ENCODE measurements around the gene FLNA. TPM values are rescaled to one million over a fixed set of nuclear protein-coding genes. Genes with fewer than 3 reads are reported as not detected.

The FLNA gene
- polyA plus RNA-seq, 1 donor from 2014 or later = 84.9 TPM

GRCh38 chrX:154312116-154312515 is 62.3 kb downstream of the FLNA start:
- Histone ChIP-seq H3F3A (ENCODE audit: insufficient read depth, low read length, poor library complexity, severe bottlenecking) (no peaks in the 10 kb centered on the region), H2AFZ (ENCODE audit: low read depth, low read length) (no peak overlapping the region), H3K4me2 (ENCODE audit: low read length) (no peak overlapping the region), H3K36me3 (ENCODE audit: insufficient read depth, low read length) (no peaks in the 10 kb centered on the region), H3K4me3 (ENCODE audit: low read length) (no peak overlapping the region), H4K20me1 (ENCODE audit: insufficient read depth) (no peaks in the 10 kb centered on the region), H3K9ac (ENCODE audit: low read length) (no peak overlapping the region), H3K27ac (ENCODE audit: low read length) (no peak overlapping the region), H3K9me2 (ENCODE audit: insufficient read depth, low read length) (no peaks in the 10 kb centered on the region), H3K79me2 (replicated peaks; ENCODE audit: insufficient read depth, low read length) (no peaks in the 10 kb centered on the region), H3K9me3 (ENCODE audit: low read length) (no peaks in the 10 kb centered on the region), H3K27me3 (ENCODE audit: insufficient read depth, low read depth, low read length) (no peaks in the 10 kb centered on the region)
- no peak for TF ChIP-seq REST (IDR thresholded peaks at IDR 0.05; ENCODE audit: borderline replicate concordance)

GRCh38 chrX:154310616-154311536 is 63.6 kb downstream of the FLNA start:
- Histone ChIP-seq H3K4me3 (ENCODE audit: low read length) (no peak overlapping the region), H2AFZ (ENCODE audit: low read depth, low read length) (no peak overlapping the region), H3K9me2 (ENCODE audit: insufficient read depth, low read length) (no peaks in the 10 kb centered on the region), H3K27me3 (ENCODE audit: insufficient read depth, low read depth, low read length) (no peaks in the 10 kb centered on the region), H4K20me1 (ENCODE audit: insufficient read depth) (no peaks in the 10 kb centered on the region), H3K79me2 (replicated peaks; ENCODE audit: insufficient read depth, low read length) (no peaks in the 10 kb centered on the region), H3K9me3 (ENCODE audit: low read length) (no peaks in the 10 kb centered on the region), H3K4me2 (ENCODE audit: low read length) (no peak overlapping the region), H3K9ac (ENCODE audit: low read length) (no peak overlapping the region), H3K36me3 (ENCODE audit: insufficient read depth, low read length) (no peaks in the 10 kb centered on the region), H3F3A (ENCODE audit: insufficient read depth, low read length, poor library complexity, severe bottlenecking) (no peaks in the 10 kb centered on the region), H3K27ac (ENCODE audit: low read length) (no peak overlapping the region)
- TF ChIP-seq EZH2 (IDR thresholded peaks at IDR 0.05; ENCODE audit: borderline replicate concordance, insufficient read depth, low read length, poor library complexity, severe bottlenecking) = no peak
- no peak for TF ChIP-seq RAD21 (conservative IDR thresholded peaks at IDR 0.05)
- no peak for TF ChIP-seq REST (IDR thresholded peaks at IDR 0.05; ENCODE audit: borderline replicate concordance)
- no peak for TF ChIP-seq EP300 (conservative IDR thresholded peaks at IDR 0.05; ENCODE audit: poor library complexity, severe bottlenecking)
- TF ChIP-seq CTCF (IDR thresholded peaks at IDR 0.05; ENCODE audit: poor library complexity, severe bottlenecking) = no peak
- no peak for TF ChIP-seq TAF1 (IDR thresholded peaks at IDR 0.05; ENCODE audit: low read depth)
- no peak for TF ChIP-seq MXI1 (conservative IDR thresholded peaks at IDR 0.05; ENCODE audit: poor library complexity, severe bottlenecking)
- TF ChIP-seq POLR2AphosphoS5 (IDR thresholded peaks at IDR 0.05) = no peak

Measured in neural cell (in vitro differentiated cells).